ENCODE data around the gene CCDC187.

The CCDC187 gene

GRCh38 chr9:136339173-136339957 is 35.5 kb upstream of the CCDC187 start:
- no peaks in the 10 kb centered on the region for H3K27me3 ChIP-seq (ENCODE audit: insufficient read depth, low read length, poor library complexity)
- H3K27ac ChIP-seq (ENCODE audit: low read length): no peak overlapping the region
- no peaks in the 10 kb centered on the region; the same call in none of the 2 replicates for H4K20me1 ChIP-seq (ENCODE audit: insufficient read depth, low read length)
- H3K79me2 ChIP-seq (ENCODE audit: insufficient read depth, low read length): no peaks in the 10 kb centered on the region
- ATAC-seq (ENCODE audit: insufficient read depth, low read depth) (no peak), DNase-seq (no peak)
- H3K4me1 ChIP-seq (ENCODE audit: insufficient read depth, low read length): no peaks in the 10 kb centered on the region
- no peaks in the 10 kb centered on the region for H3K9me3 ChIP-seq (ENCODE audit: insufficient read depth, low read length, severe bottlenecking)
- H3K4me3 ChIP-seq (ENCODE audit: low read depth in 1 of 2, low read length in 2 of 2): no peak overlapping the region
- no peak overlapping the region for H3K9ac ChIP-seq (ENCODE audit: low read depth, low read length)
- no peak overlapping the region for H2AFZ ChIP-seq (ENCODE audit: low read depth, low read length)
- H3K4me2 ChIP-seq (ENCODE audit: insufficient read depth, low read length): no peak overlapping the region
- H3K36me3 ChIP-seq (ENCODE audit: insufficient read depth, low read length): peaks cover 4% of the 10 kb centered on the region; the same call in 1 of the 2 replicates
- TF ChIP-seq EZH2 (IDR thresholded peaks at IDR 0.05; ENCODE audit: borderline replicate concordance, low read depth, low read length, severe bottlenecking) (no peak), CTCF (IDR thresholded peaks at IDR 0.05; ENCODE audit: borderline replicate concordance, extremely low read depth, low read length, poor library complexity, severe bottlenecking) (peak; percentile 18)

DNA sequence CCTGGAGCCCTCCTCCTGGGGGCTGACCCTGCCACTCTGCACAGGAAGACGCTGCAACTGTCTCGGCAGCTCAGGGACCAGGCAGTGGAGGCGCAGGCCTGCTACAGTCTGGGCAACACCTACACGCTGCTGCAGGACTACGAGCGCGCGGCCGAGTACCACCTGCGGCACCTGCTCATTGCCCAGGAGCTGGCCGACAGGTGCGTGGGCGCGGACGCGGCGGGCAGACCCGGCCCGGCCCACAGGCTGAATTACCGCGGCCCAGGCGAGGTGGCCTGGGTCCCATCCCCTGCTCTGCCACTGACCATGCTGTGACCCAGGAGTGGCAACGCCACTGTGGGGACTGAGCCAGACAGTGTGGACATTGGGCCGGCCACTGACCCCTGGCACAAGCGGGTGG is 34.6 kb upstream of the CCDC187 start:
- Histone ChIP-seq H3K4me2 (ENCODE audit: insufficient read depth, low read length) (no peak overlapping the region), H3K36me3 (ENCODE audit: insufficient read depth, low read length) (peaks cover 4% of the 10 kb centered on the region; the same call in 1 of the 2 replicates), H3K27ac (ENCODE audit: low read length) (no peak overlapping the region), H4K20me1 (ENCODE audit: insufficient read depth, low read length) (no peaks in the 10 kb centered on the region; the same call in none of the 2 replicates), H2AFZ (ENCODE audit: low read depth, low read length) (no peak overlapping the region), H3K9me3 (ENCODE audit: insufficient read depth, low read length, severe bottlenecking) (no peaks in the 10 kb centered on the region), H3K79me2 (ENCODE audit: insufficient read depth, low read length) (no peaks in the 10 kb centered on the region), H3K4me3 (ENCODE audit: low read depth in 1 of 2, low read length in 2 of 2) (no peak overlapping the region), H3K9ac (ENCODE audit: low read depth, low read length) (no peak overlapping the region), H3K27me3 (ENCODE audit: insufficient read depth, low read length, poor library complexity) (no peaks in the 10 kb centered on the region), H3K4me1 (ENCODE audit: insufficient read depth, low read length) (no peaks in the 10 kb centered on the region)
- ATAC-seq (ENCODE audit: insufficient read depth, low read depth): no peak
- no peak for TF ChIP-seq CTCF (IDR thresholded peaks at IDR 0.05; ENCODE audit: borderline replicate concordance, extremely low read depth, low read length, poor library complexity, severe bottlenecking)
- TF ChIP-seq EZH2 (IDR thresholded peaks at IDR 0.05; ENCODE audit: borderline replicate concordance, low read depth, low read length, severe bottlenecking): no peak
- DNase-seq: no peak

DNA sequence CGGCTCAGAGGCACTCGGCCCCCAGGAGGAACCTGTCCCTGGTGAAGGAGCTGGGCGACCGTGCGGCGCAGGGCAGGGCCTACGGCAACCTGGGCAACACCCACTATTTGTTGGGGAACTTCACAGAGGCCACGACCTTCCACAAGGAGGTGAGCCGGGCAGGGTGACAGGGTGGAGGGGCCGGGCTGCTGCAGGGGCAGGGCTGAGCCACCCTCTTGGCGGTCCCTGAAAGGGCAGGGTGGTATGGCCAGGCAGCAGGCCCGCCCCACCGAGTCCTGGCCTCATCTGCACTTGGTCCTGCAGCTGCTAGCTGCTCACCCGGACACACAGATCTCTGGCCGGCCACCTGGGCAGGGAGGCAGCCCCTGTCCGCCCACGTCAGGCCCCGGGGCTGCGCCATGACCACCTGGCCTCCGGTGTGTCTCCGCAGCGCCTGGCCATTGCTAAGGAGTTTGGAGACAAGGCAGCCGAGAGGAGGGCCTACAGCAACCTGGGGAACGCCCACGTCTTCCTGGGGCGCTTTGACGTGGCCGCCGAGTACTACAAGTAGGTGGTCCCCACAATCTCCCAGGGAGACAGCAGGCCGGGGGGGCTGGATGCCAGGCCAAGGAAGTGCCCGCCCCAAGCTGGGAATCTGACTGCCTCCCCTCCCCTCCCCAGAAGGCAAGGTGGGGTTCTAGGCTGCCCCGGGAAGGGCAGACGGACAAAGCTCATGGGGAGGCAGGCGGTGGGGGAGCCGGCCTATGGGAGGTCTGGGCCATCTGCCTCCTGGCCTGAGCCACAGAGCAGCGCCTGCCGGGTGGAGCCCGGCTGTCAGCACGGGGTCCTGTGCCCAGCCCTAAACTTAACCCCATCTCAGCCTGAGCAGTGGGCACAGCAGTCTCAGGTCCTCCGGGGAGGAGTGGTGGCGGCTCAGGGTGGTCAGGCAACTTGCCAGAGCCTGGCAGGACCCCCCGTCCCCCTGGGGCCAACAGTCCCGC is 33.8 kb upstream of the CCDC187 start:
- H3K36me3 ChIP-seq (ENCODE audit: insufficient read depth, low read length): peaks cover 4% of the 10 kb centered on the region; the same call in 1 of the 2 replicates
- no peaks in the 10 kb centered on the region for H3K79me2 ChIP-seq (ENCODE audit: insufficient read depth, low read length)
- TF ChIP-seq EZH2 (IDR thresholded peaks at IDR 0.05; ENCODE audit: borderline replicate concordance, low read depth, low read length, severe bottlenecking): no peak
- no peak for TF ChIP-seq CTCF (IDR thresholded peaks at IDR 0.05; ENCODE audit: borderline replicate concordance, extremely low read depth, low read length, poor library complexity, severe bottlenecking)
- H2AFZ ChIP-seq (ENCODE audit: low read depth, low read length): no peak overlapping the region
- no peak overlapping the region for H3K4me2 ChIP-seq (ENCODE audit: insufficient read depth, low read length)
- no peaks in the 10 kb centered on the region for H3K4me1 ChIP-seq (ENCODE audit: insufficient read depth, low read length)
- no peaks in the 10 kb centered on the region for H3K27me3 ChIP-seq (ENCODE audit: insufficient read depth, low read length, poor library complexity)
- H4K20me1 ChIP-seq (ENCODE audit: insufficient read depth, low read length): no peaks in the 10 kb centered on the region; the same call in none of the 2 replicates
- H3K27ac ChIP-seq (ENCODE audit: low read length): no peak overlapping the region
- H3K4me3 ChIP-seq (ENCODE audit: low read depth in 1 of 2, low read length in 2 of 2): no peak overlapping the region
- ATAC-seq (ENCODE audit: insufficient read depth, low read depth) (no peak), DNase-seq (no peak)
- H3K9ac ChIP-seq (ENCODE audit: low read depth, low read length): no peak overlapping the region
- no peaks in the 10 kb centered on the region for H3K9me3 ChIP-seq (ENCODE audit: insufficient read depth, low read length, severe bottlenecking)
